ENCODE data around the gene LCE3C.

GRCh38 chr1:152613511-152613910 lies 13.5 kb downstream of the LCE3C start, which contains the start of gene LCE3B:
- TF ChIP-seq CTCF (IDR thresholded peaks at IDR 0.05) (no peak), CHD2 (IDR thresholded peaks at IDR 0.05; ENCODE audit: low read length, partially characterized antibody) (no peak), TEAD4 (IDR thresholded peaks at IDR 0.05; ENCODE audit: borderline replicate concordance, insufficient read depth) (no peak), PBX3 (IDR thresholded peaks at IDR 0.05) (no peak)
